ENCODE measurements around the gene MCF2L2. TPM values are rescaled to one million over a fixed set of nuclear protein-coding genes. Genes with fewer than 3 reads are reported as not detected.

MCF2L2 gene
- total and polyA plus RNA-seq, 2 donors (not counting 1 experiment from before 2014, with no cell fraction given), result 0.03 to 1.6 TPM

DNA sequence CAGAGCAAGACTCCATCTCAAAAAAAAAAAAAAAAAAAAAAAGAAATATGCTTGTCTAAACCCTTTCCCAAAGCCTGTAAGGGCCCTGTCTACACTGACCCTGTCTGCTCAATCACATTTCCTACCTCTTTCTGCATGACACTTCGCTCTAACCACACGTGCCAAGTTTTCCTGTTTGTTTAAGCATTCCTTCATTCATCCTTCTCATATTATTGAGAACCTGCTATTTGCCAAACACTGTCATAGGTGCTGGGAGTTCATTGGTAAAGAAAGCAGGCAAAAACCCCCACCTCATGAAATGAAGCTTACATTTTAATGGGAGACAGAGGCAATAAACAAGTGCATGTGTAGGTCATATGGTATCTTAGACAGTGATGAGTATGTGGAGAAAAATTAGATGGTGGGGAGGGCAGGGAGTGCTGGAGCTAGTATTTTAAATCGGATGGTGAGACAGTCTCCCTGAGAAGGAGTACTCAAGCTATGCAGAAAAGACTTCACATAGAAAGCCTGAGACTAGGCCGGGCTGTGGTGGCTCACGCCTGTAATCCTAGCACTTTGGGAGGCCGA, 127.3 kb downstream of the MCF2L2 start:
- H3K36me3 ChIP-seq (replicated peaks in 1 of 2; ENCODE audit: control extremely low read depth in 1 of 2, control insufficient read depth in 1 of 2, extremely low read depth in 1 of 2, insufficient read depth in 2 of 2, low read length in 1 of 2), result no peaks in the 10 kb centered on the region
- ATAC-seq (ENCODE audit: low read depth), result no peak
- Mint-ChIP-seq H3K27me3 (peaks cover 6% of the 10 kb centered on the region), H3K27ac (no peak overlapping the region), H3K4me1 (no peaks in the 10 kb centered on the region), H3K4me3 (no peak overlapping the region), H3K9me3 (ENCODE audit: insufficient read depth) (no peaks in the 10 kb centered on the region)
- intact Hi-C loops (cut with micrococcal nuclease), result no loop called here
- DNase-seq, result no peak
- H2AFZ ChIP-seq (ENCODE audit: insufficient read depth, low read depth, low read length, poor library complexity, severe bottlenecking), result no peak overlapping the region
- H4K20me1 ChIP-seq (ENCODE audit: control insufficient read depth, insufficient read depth, low read length, poor library complexity, severe bottlenecking), result no peaks in the 10 kb centered on the region
- ChIA-PET CTCF (interaction anchor here (0.6 kb wide), 1 partner anchor 94 kb away, joined by 4 read pairs; no protein-coding TSS in a partner anchor), POLR2A (no interaction called here)
- H3K79me2 ChIP-seq (ENCODE audit: control insufficient read depth, insufficient read depth, low read length), result no peaks in the 10 kb centered on the region
- H3K4me1 ChIP-seq (ENCODE audit: control insufficient read depth in 2 of 2, insufficient read depth in 2 of 2, low read length in 2 of 2), result no peaks in the 10 kb centered on the region
- TF ChIP-seq, protein P1, sequence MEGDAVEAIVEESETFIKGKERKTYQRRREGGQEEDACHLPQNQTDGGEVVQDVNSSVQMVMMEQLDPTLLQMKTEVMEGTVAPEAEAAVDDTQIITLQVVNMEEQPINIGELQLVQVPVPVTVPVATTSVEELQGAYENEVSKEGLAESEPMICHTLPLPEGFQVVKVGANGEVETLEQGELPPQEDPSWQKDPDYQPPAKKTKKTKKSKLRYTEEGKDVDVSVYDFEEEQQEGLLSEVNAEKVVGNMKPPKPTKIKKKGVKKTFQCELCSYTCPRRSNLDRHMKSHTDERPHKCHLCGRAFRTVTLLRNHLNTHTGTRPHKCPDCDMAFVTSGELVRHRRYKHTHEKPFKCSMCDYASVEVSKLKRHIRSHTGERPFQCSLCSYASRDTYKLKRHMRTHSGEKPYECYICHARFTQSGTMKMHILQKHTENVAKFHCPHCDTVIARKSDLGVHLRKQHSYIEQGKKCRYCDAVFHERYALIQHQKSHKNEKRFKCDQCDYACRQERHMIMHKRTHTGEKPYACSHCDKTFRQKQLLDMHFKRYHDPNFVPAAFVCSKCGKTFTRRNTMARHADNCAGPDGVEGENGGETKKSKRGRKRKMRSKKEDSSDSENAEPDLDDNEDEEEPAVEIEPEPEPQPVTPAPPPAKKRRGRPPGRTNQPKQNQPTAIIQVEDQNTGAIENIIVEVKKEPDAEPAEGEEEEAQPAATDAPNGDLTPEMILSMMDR (IDR thresholded peaks at IDR 0.05), result no peak
- no peak for TF ChIP-seq EZH2 (IDR thresholded peaks at IDR 0.05; ENCODE audit: borderline replicate concordance, insufficient read depth, low read depth, low read length, poor library complexity, severe bottlenecking)
- H3K4me3 ChIP-seq (ENCODE audit: control extremely low read depth in 1 of 5, extremely low read depth in 1 of 5, insufficient read depth in 1 of 5, low read depth in 2 of 5, low read length in 4 of 5), result no peak overlapping the region
- H3K9ac ChIP-seq (ENCODE audit: low read length), result no peak overlapping the region
- H3K9me3 ChIP-seq (ENCODE audit: control extremely low read depth in 1 of 3, control insufficient read depth in 2 of 3, insufficient read depth in 1 of 3, low read length in 2 of 3), result no peaks in the 10 kb centered on the region
- no peak overlapping the region for H3K4me2 ChIP-seq (replicated peaks; ENCODE audit: low read depth, low read length, poor library complexity, severe bottlenecking)
- no peak overlapping the region for H3K27ac ChIP-seq (ENCODE audit: low read length in 2 of 2)
- 100% methylated on average over 5 of the region's 6 CpGs for WGBS (ENCODE audit: insufficient coverage)
- peaks cover 0 to 5% (median 2%) of the 10 kb centered on the region in 4 experiments for H3K27me3 ChIP-seq (replicated peaks in 1 of 4; ENCODE audit: control extremely low read depth in 1 of 4, control insufficient read depth in 3 of 4, insufficient read depth in 4 of 4, low read length in 3 of 4)

DNA sequence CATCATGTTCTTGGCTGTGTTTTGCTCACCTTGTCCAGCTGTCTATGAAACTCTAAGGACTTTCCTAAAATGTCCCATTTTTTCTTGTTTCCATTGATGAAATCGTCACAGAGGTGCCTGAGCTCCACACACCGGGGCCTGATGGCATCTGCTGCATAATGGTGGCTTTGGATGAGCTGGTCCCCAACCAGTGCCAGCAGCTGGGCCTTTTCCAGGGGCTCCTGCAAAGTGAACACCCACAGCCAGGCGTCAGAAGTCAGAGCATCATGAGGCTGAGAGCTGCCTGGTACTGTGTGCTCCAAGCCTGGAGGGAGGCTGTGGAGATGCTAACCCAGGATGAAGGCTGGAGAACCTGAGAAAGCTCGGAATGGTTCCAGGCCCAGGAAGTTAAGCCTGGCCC, 128.4 kb downstream of the MCF2L2 start:
- POLR2A ChIA-PET, result no interaction called here
- WGBS (ENCODE audit: insufficient coverage), result 95% methylated on average over 4 of the region's 4 CpGs

More for the DNA sequence above, 128.4 kb downstream of the MCF2L2 start:
- Histone ChIP-seq H3K4me2 (replicated peaks; ENCODE audit: low read depth, low read length, poor library complexity, severe bottlenecking) (no peak overlapping the region), H3K4me1 (ENCODE audit: control insufficient read depth in 2 of 2, insufficient read depth in 2 of 2, low read length in 2 of 2) (no peaks in the 10 kb centered on the region), H3K36me3 (replicated peaks in 1 of 2; ENCODE audit: control extremely low read depth in 1 of 2, control insufficient read depth in 1 of 2, extremely low read depth in 1 of 2, insufficient read depth in 2 of 2, low read length in 1 of 2) (no peaks in the 10 kb centered on the region), H3K9me3 (ENCODE audit: control extremely low read depth in 1 of 3, control insufficient read depth in 2 of 3, insufficient read depth in 1 of 3, low read length in 2 of 3) (no peaks in the 10 kb centered on the region), H3K79me2 (ENCODE audit: control insufficient read depth, insufficient read depth, low read length) (no peaks in the 10 kb centered on the region), H2AFZ (ENCODE audit: insufficient read depth, low read depth, low read length, poor library complexity, severe bottlenecking) (no peak overlapping the region), H3K4me3 (ENCODE audit: control extremely low read depth in 1 of 5, extremely low read depth in 1 of 5, insufficient read depth in 1 of 5, low read depth in 2 of 5, low read length in 4 of 5) (no peak overlapping the region), H3K27ac (ENCODE audit: low read length in 2 of 2) (no peak overlapping the region), H3K27me3 (replicated peaks in 1 of 4; ENCODE audit: control extremely low read depth in 1 of 4, control insufficient read depth in 3 of 4, insufficient read depth in 4 of 4, low read length in 3 of 4) (peaks cover 0 to 5% (median 2%) of the 10 kb centered on the region in 4 experiments), H4K20me1 (ENCODE audit: control insufficient read depth, insufficient read depth, low read length, poor library complexity, severe bottlenecking) (no peaks in the 10 kb centered on the region), H3K9ac (ENCODE audit: low read length) (no peak overlapping the region)
- no peak for TF ChIP-seq EZH2 (IDR thresholded peaks at IDR 0.05; ENCODE audit: borderline replicate concordance, insufficient read depth, low read depth, low read length, poor library complexity, severe bottlenecking)
- TF ChIP-seq, protein P1 (IDR thresholded peaks at IDR 0.05), result no peak
- ATAC-seq (ENCODE audit: low read depth) (no peak), DNase-seq (no peak)
- peaks cover 6% of the 10 kb centered on the region for H3K27me3 Mint-ChIP-seq
- H3K27ac Mint-ChIP-seq, result no peak overlapping the region
- no peaks in the 10 kb centered on the region for H3K4me1 Mint-ChIP-seq
- H3K4me3 Mint-ChIP-seq, result no peak overlapping the region
- no peaks in the 10 kb centered on the region for H3K9me3 Mint-ChIP-seq (ENCODE audit: insufficient read depth)
- intact Hi-C loops (cut with micrococcal nuclease), result no loop called here
- CTCF ChIA-PET, result no interaction called here

Measured in B cell (primary cell).